Calu3 (cell line): ENCODE data around the gene DSCAML1. TPM values are rescaled to one million over a fixed set of nuclear protein-coding genes. Genes with fewer than 3 reads are reported as not detected.

Experiments
- BruUV-seq: library from RNA; stranded (reverse); fragments of 400-500 nt; replicated peaks from 2 replicates; lab custom pipeline; 2021; lab: Mats Ljungman, UMichigan
- CTCF ChIA-PET: fragments of 300-600 bp; sonication (Branson Sonifier 250); formaldehyde crosslinking; loops from one replicate; lab custom pipeline; 2022; ENCODE audit warnings: antibody characterized with exemption; lab: Charles Lee
- DNase-seq: peaks from one replicate; pipeline ENCODE4 v3.0.0; 2022
- H3K27ac Mint-ChIP-seq: one replicate; pipeline ENCODE4 v1.8.0; 2022; ENCODE audit warnings: mixed read lengths; ENCODE audit not compliant: unreplicated experiment
- H3K27me3 Mint-ChIP-seq: one replicate; pipeline ENCODE4 v1.8.0; 2022; ENCODE audit warnings: mixed read lengths; ENCODE audit not compliant: unreplicated experiment
- H3K36me3 Mint-ChIP-seq: one replicate; pipeline ENCODE4 v1.8.0; 2022; ENCODE audit warnings: mild to moderate bottlenecking, moderate library complexity, mixed read lengths; ENCODE audit not compliant: insufficient read depth, unreplicated experiment
- H3K4me1 Mint-ChIP-seq: one replicate; pipeline ENCODE4 v1.8.0; 2022; ENCODE audit warnings: mild to moderate bottlenecking, low read depth, mixed read lengths; ENCODE audit not compliant: unreplicated experiment
- H3K4me3 Mint-ChIP-seq: one replicate; pipeline ENCODE4 v1.8.0; 2022; ENCODE audit warnings: mild to moderate bottlenecking, low read depth, moderate library complexity, mixed read lengths; ENCODE audit not compliant: unreplicated experiment
- H3K9me3 Mint-ChIP-seq: one replicate; pipeline ENCODE4 v1.8.0; 2022; ENCODE audit warnings: low read depth, mixed read lengths; ENCODE audit not compliant: unreplicated experiment
- CTCF ChIP-seq: fragments of 200-600 bp; IDR thresholded peaks from one replicate; pipeline ENCODE4 v1.8.0; 2022; ENCODE audit warnings: antibody characterized with exemption; ENCODE audit not compliant: unreplicated experiment
- intact Hi-C: fragments of 100-400 bp; cut with micrococcal nuclease; formaldehyde crosslinking; loops from one replicate; pipeline ENCODE4 v1.10.0; 2022; ENCODE audit not compliant: unreplicated experiment
- total RNA-seq: library from RNA; stranded (reverse); gene quantifications from 2 replicates; pipeline ENCODE4 v1.2.3, GENCODE V29; 2022

Gene DSCAML1
- total RNA-seq, 1 experiment from 2014 or later = 0.07 TPM

- Mint-ChIP-seq H3K4me1 (no peaks in the 10 kb centered on the region), H3K4me3 (no peak overlapping the region), H3K27me3 (no peaks in the 10 kb centered on the region), H3K9me3 (no peaks in the 10 kb centered on the region), H3K27ac (no peak overlapping the region), H3K36me3 (no peaks in the 10 kb centered on the region)
- intact Hi-C loops = no loop called here
- CTCF ChIA-PET = no interaction called here
- no peak for DNase-seq
- no peak for TF ChIP-seq CTCF
- no TSS peak for BruUV-seq
Observed at GRCh38 chr11:117392001-117392690, 404.9 kb downstream of the DSCAML1 start.

GRCh38 chr11:117391181-117391580 lies 405.8 kb downstream of the DSCAML1 start:
- CTCF ChIA-PET = no interaction called here
- no peaks in the 10 kb centered on the region for H3K4me1 Mint-ChIP-seq
- no peak for DNase-seq
- H3K9me3 Mint-ChIP-seq = no peaks in the 10 kb centered on the region
- intact Hi-C loops = no loop called here
- no peak overlapping the region for H3K27ac Mint-ChIP-seq
- BruUV-seq = no TSS peak
- TF ChIP-seq CTCF = no peak
- no peaks in the 10 kb centered on the region for H3K27me3 Mint-ChIP-seq
- no peak overlapping the region for H3K4me3 Mint-ChIP-seq
- no peaks in the 10 kb centered on the region for H3K36me3 Mint-ChIP-seq

GRCh38 chr11:117390743-117391142 lies 406.3 kb downstream of the DSCAML1 start:
- no peak for DNase-seq
- Mint-ChIP-seq H3K4me3 (no peak overlapping the region), H3K27me3 (no peaks in the 10 kb centered on the region), H3K9me3 (no peaks in the 10 kb centered on the region), H3K36me3 (no peaks in the 10 kb centered on the region), H3K27ac (no peak overlapping the region), H3K4me1 (no peaks in the 10 kb centered on the region)
- CTCF ChIA-PET = no interaction called here
- no TSS peak for BruUV-seq
- intact Hi-C loops = no loop called here
- TF ChIP-seq CTCF = no peak

- no peaks in the 10 kb centered on the region for H3K27me3 Mint-ChIP-seq
- H3K36me3 Mint-ChIP-seq = no peaks in the 10 kb centered on the region
- intact Hi-C loops = no loop called here
- no peak for DNase-seq
- no peak overlapping the region for H3K4me3 Mint-ChIP-seq
- no peak overlapping the region for H3K27ac Mint-ChIP-seq
- H3K4me1 Mint-ChIP-seq = no peaks in the 10 kb centered on the region
- CTCF ChIA-PET = no interaction called here
- BruUV-seq = no TSS peak
- no peak for TF ChIP-seq CTCF
- H3K9me3 Mint-ChIP-seq = no peaks in the 10 kb centered on the region
Observed at GRCh38 chr11:117387992-117388755, 408.8 kb downstream of the DSCAML1 start.
